ENCODE results near the gene ZMIZ1. TPM values are rescaled to one million over a fixed set of nuclear protein-coding genes. Genes with fewer than 3 reads are reported as not detected.

The ZMIZ1 gene
- polyA plus RNA-seq, 1 donor from 2014 or later = 26.8 TPM

DNA sequence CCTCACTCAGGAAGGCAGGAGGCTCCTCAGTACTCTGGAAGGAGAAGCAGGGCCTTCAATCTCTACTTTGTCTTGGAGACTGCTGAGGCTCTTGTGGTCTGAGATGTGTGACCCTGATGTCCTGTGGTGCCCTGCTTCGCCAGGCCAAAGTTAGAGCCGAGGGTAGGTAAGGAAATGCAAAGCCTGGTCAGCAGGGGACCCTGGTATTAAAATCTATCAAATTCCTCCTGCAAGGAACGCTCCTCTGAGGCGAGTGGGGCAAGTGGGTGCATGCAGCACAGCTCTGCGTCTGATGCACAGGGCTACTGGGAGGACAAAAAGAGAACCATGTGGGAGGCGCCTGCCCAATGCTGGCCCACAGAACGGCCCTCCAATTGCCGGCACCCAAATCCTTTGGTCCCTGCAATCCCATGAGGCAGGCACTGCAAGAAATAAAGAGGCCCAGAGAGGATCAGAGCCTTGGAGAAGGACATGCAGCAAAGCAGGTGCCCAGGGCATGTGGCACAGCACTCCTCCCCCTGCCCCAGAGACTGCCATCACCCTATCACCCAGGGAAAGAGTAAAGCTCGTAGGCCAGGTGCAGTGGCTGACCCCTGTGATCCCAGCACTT is 23.1 kb upstream of the ZMIZ1 start:
- Histone ChIP-seq H3F3A (ENCODE audit: insufficient read depth, low read length, poor library complexity, severe bottlenecking) (no peaks in the 10 kb centered on the region), H3K4me2 (ENCODE audit: low read length) (no peak overlapping the region), H2AFZ (ENCODE audit: low read depth, low read length) (no peak overlapping the region), H3K4me3 (ENCODE audit: low read length) (no peak overlapping the region), H3K9me3 (ENCODE audit: low read length) (no peaks in the 10 kb centered on the region), H3K9me2 (ENCODE audit: insufficient read depth, low read length) (no peaks in the 10 kb centered on the region), H3K27me3 (ENCODE audit: insufficient read depth, low read depth, low read length) (no peaks in the 10 kb centered on the region), H3K27ac (ENCODE audit: low read length) (no peak overlapping the region), H3K79me2 (replicated peaks; ENCODE audit: insufficient read depth, low read length) (no peaks in the 10 kb centered on the region), H3K9ac (ENCODE audit: low read length) (no peak overlapping the region), H4K20me1 (ENCODE audit: insufficient read depth) (no peaks in the 10 kb centered on the region), H3K36me3 (ENCODE audit: insufficient read depth, low read length) (no peaks in the 10 kb centered on the region)
- no peak for TF ChIP-seq SMC3 (conservative IDR thresholded peaks at IDR 0.05; ENCODE audit: poor library complexity)
- no peak for TF ChIP-seq POLR2AphosphoS5 (IDR thresholded peaks at IDR 0.05)
- TF ChIP-seq REST (IDR thresholded peaks at IDR 0.05; ENCODE audit: borderline replicate concordance) = no peak
- TF ChIP-seq EZH2 (IDR thresholded peaks at IDR 0.05; ENCODE audit: borderline replicate concordance, insufficient read depth, low read length, poor library complexity, severe bottlenecking) = no peak
- TF ChIP-seq EP300 (conservative IDR thresholded peaks at IDR 0.05; ENCODE audit: poor library complexity, severe bottlenecking) = no peak

GRCh38 chr10:79046326-79046725 is 22.4 kb upstream of the ZMIZ1 start:
- Histone ChIP-seq H3F3A (ENCODE audit: insufficient read depth, low read length, poor library complexity, severe bottlenecking) (no peaks in the 10 kb centered on the region), H3K27ac (ENCODE audit: low read length) (no peak overlapping the region), H3K9me3 (ENCODE audit: low read length) (no peaks in the 10 kb centered on the region), H3K27me3 (ENCODE audit: insufficient read depth, low read depth, low read length) (no peaks in the 10 kb centered on the region), H3K4me2 (ENCODE audit: low read length) (no peak overlapping the region), H3K9me2 (ENCODE audit: insufficient read depth, low read length) (no peaks in the 10 kb centered on the region), H4K20me1 (ENCODE audit: insufficient read depth) (no peaks in the 10 kb centered on the region), H3K79me2 (replicated peaks; ENCODE audit: insufficient read depth, low read length) (no peaks in the 10 kb centered on the region), H3K4me3 (ENCODE audit: low read length) (no peak overlapping the region), H3K9ac (ENCODE audit: low read length) (no peak overlapping the region), H3K36me3 (ENCODE audit: insufficient read depth, low read length) (no peaks in the 10 kb centered on the region), H2AFZ (ENCODE audit: low read depth, low read length) (no peak overlapping the region)
- TF ChIP-seq EP300 (conservative IDR thresholded peaks at IDR 0.05; ENCODE audit: poor library complexity, severe bottlenecking) = no peak
- TF ChIP-seq, protein P1, sequence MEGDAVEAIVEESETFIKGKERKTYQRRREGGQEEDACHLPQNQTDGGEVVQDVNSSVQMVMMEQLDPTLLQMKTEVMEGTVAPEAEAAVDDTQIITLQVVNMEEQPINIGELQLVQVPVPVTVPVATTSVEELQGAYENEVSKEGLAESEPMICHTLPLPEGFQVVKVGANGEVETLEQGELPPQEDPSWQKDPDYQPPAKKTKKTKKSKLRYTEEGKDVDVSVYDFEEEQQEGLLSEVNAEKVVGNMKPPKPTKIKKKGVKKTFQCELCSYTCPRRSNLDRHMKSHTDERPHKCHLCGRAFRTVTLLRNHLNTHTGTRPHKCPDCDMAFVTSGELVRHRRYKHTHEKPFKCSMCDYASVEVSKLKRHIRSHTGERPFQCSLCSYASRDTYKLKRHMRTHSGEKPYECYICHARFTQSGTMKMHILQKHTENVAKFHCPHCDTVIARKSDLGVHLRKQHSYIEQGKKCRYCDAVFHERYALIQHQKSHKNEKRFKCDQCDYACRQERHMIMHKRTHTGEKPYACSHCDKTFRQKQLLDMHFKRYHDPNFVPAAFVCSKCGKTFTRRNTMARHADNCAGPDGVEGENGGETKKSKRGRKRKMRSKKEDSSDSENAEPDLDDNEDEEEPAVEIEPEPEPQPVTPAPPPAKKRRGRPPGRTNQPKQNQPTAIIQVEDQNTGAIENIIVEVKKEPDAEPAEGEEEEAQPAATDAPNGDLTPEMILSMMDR (IDR thresholded peaks at IDR 0.05; ENCODE audit: poor library complexity, severe bottlenecking) = no peak
- no peak for TF ChIP-seq POLR2AphosphoS5 (IDR thresholded peaks at IDR 0.05)
- no peak for TF ChIP-seq EZH2 (IDR thresholded peaks at IDR 0.05; ENCODE audit: borderline replicate concordance, insufficient read depth, low read length, poor library complexity, severe bottlenecking)
- TF ChIP-seq RAD21 (conservative IDR thresholded peaks at IDR 0.05) = no peak
- TF ChIP-seq MXI1 (conservative IDR thresholded peaks at IDR 0.05; ENCODE audit: poor library complexity, severe bottlenecking) = no peak
- no peak for TF ChIP-seq SMC3 (conservative IDR thresholded peaks at IDR 0.05; ENCODE audit: poor library complexity)
- TF ChIP-seq TAF1 (IDR thresholded peaks at IDR 0.05; ENCODE audit: low read depth) = no peak
- no peak for TF ChIP-seq REST (IDR thresholded peaks at IDR 0.05; ENCODE audit: borderline replicate concordance)
